Measurements from ENCODE around the gene TEX52.

TEX52 gene

DNA sequence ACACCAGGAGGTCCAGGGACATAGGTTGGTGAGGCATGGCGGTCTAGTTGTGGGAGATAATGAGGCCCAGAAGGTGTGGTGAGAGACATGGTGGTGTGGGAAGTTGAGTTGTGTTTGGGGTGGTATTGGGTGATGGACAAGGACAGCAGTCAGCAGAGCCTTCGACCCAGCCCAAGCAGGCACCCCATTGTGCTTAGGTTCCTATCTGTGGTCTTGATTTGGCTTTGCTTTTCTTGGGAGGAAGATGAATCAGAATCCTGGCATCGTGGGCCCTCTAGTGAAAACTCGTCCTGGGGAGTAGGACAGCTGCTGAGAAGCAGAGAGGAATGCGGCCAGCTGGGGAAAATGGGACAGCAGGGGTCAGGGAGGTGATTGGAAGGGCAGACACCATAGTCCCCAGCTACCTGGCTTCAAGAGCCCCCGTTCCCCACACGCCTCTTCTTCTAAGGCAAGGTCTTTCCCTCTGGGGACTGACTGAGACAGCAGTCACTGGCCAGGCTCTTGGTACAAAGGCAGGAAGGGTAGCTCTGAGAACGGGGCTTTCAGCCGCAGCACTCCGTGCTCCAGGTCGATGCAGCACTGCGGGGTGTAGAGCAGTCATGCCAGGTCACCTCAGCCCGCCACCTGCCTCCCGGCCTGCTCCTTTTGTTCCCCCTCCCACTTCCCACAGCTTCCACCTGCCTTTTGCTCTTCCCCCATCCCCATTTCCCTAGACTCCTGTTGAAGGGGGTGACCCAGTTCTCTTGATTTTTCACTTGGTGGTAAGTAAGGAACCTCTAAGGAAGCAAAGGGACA is 29.9 kb downstream of the TEX52 start:
- Histone ChIP-seq H3K4me1 (no peaks in the 10 kb centered on the region), H3K27ac (no peak overlapping the region), H3K79me2 (no peaks in the 10 kb centered on the region), H3K4me3 (ENCODE audit: low read depth, low read length) (no peak overlapping the region), H3K36me3 (ENCODE audit: control insufficient read depth, insufficient read depth, low read length) (no peaks in the 10 kb centered on the region), H2AFZ (no peak overlapping the region), H3K27me3 (ENCODE audit: control insufficient read depth, insufficient read depth, low read length) (no peaks in the 10 kb centered on the region), H3K9ac (no peak overlapping the region), H3K4me2 (ENCODE audit: low read length) (no peak overlapping the region), H3K9me3 (ENCODE audit: control insufficient read depth, low read length) (no peaks in the 10 kb centered on the region)
- TF ChIP-seq, protein P1, sequence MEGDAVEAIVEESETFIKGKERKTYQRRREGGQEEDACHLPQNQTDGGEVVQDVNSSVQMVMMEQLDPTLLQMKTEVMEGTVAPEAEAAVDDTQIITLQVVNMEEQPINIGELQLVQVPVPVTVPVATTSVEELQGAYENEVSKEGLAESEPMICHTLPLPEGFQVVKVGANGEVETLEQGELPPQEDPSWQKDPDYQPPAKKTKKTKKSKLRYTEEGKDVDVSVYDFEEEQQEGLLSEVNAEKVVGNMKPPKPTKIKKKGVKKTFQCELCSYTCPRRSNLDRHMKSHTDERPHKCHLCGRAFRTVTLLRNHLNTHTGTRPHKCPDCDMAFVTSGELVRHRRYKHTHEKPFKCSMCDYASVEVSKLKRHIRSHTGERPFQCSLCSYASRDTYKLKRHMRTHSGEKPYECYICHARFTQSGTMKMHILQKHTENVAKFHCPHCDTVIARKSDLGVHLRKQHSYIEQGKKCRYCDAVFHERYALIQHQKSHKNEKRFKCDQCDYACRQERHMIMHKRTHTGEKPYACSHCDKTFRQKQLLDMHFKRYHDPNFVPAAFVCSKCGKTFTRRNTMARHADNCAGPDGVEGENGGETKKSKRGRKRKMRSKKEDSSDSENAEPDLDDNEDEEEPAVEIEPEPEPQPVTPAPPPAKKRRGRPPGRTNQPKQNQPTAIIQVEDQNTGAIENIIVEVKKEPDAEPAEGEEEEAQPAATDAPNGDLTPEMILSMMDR (IDR thresholded peaks at IDR 0.05), result no peak

DNA sequence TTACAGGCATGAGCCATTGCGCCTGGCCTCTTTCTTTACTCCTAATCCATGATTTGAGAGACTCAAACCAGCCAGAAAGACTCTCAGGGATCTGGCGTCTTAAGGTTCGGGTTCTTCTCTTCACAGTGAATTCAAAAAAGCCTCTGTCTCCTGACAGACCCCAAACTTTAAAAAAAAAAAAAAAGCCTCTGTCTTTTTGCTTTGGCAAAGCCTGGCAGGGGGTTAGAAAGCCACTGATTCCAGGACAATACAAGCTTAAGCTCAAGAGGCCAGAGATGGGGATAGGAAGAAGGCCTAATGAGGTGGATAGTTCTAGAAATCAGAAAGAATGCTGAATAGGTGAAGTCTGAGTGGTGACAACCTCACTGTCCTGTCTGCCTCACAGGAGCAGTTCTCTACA is 30.8 kb downstream of the TEX52 start:
- Histone ChIP-seq H3K79me2 (no peaks in the 10 kb centered on the region), H3K27me3 (ENCODE audit: control insufficient read depth, insufficient read depth, low read length) (no peaks in the 10 kb centered on the region), H3K4me1 (no peaks in the 10 kb centered on the region), H3K27ac (no peak overlapping the region), H3K4me3 (ENCODE audit: low read depth, low read length) (no peak overlapping the region), H3K9ac (no peak overlapping the region), H3K36me3 (ENCODE audit: control insufficient read depth, insufficient read depth, low read length) (no peaks in the 10 kb centered on the region), H2AFZ (no peak overlapping the region), H3K9me3 (ENCODE audit: control insufficient read depth, low read length) (no peaks in the 10 kb centered on the region), H3K4me2 (ENCODE audit: low read length) (no peak overlapping the region)
- TF ChIP-seq, protein P1 (IDR thresholded peaks at IDR 0.05), result no peak

DNA sequence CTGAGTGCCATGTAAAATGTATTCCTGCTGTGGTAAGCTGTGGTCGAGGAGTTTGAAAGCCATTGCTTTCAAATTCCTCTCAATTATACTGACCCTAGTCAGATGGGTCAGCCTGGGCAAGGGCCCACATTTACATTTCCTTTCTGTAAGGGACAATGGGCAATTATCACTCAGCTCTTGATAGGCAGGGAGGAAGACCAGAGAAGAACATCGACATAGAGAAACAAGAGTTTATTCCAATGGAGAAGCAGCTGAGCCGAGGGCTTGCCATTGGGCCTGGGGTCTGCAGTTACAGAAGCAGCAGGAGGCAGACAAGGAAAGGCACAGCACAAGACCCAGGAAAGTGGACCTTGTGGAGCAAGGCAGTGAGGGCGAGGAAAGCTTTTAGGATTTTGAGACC is 31.7 kb downstream of the TEX52 start:
- H2AFZ ChIP-seq, result no peak overlapping the region
- no peak overlapping the region for H3K27ac ChIP-seq
- H3K79me2 ChIP-seq, result no peaks in the 10 kb centered on the region
- no peak overlapping the region for H3K9ac ChIP-seq
- TF ChIP-seq, protein P1 (IDR thresholded peaks at IDR 0.05), result no peak
- no peaks in the 10 kb centered on the region for H3K4me1 ChIP-seq
- H3K27me3 ChIP-seq (ENCODE audit: control insufficient read depth, insufficient read depth, low read length), result no peaks in the 10 kb centered on the region
- no peaks in the 10 kb centered on the region for H3K9me3 ChIP-seq (ENCODE audit: control insufficient read depth, low read length)
- no peak overlapping the region for H3K4me3 ChIP-seq (ENCODE audit: low read depth, low read length)
- no peak overlapping the region for H3K4me2 ChIP-seq (ENCODE audit: low read length)
- H3K36me3 ChIP-seq (ENCODE audit: control insufficient read depth, insufficient read depth, low read length), result no peaks in the 10 kb centered on the region

DNA sequence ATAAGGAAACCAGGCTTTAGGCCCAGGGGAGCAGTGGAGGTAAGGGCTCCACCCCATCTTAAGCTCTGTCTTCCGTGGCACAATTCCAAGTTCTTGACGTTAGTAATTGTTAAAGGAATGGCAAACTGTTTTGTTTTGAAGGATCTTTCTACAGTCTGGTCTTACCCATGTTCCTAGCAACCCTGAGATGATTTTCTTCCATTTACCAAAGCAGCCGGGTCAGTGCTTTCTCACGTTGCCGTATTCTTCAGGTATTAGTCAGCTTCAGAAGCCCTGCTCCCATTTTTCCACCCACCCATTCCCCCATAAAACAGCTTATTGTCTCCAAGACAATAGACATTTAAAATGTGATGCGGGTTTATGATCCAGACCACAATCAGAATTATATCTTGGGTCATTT is 32.3 kb downstream of the TEX52 start:
- Histone ChIP-seq H3K27me3 (ENCODE audit: control insufficient read depth, insufficient read depth, low read length) (no peaks in the 10 kb centered on the region), H3K36me3 (ENCODE audit: control insufficient read depth, insufficient read depth, low read length) (no peaks in the 10 kb centered on the region), H3K4me3 (ENCODE audit: low read depth, low read length) (no peak overlapping the region), H3K4me1 (no peaks in the 10 kb centered on the region), H3K9ac (no peak overlapping the region), H3K79me2 (peaks cover 3% of the 10 kb centered on the region), H3K9me3 (ENCODE audit: control insufficient read depth, low read length) (no peaks in the 10 kb centered on the region), H3K27ac (no peak overlapping the region), H3K4me2 (ENCODE audit: low read length) (no peak overlapping the region), H2AFZ (no peak overlapping the region)
- TF ChIP-seq, protein P1 (IDR thresholded peaks at IDR 0.05), result no peak

DNA sequence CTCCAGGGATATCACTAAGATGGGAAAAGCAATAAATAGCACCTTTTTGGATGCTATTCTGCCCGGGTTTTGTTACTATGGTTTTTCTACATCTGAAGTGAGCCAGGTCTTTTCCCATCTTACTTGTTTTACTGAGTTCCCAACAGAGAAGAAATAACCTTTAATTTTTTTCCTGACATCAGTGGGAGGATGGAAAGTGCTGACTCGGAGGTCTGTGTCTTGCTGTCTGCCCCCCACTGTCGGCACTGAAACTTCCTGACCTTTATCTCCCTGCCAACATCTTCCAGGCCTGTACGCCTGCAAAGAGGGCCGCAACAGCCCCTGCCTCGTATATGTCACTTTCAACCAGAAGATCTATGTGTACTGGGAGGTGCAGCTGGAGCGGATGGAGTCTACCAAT is 33.4 kb downstream of the TEX52 start:
- no peak overlapping the region for H3K4me2 ChIP-seq (ENCODE audit: low read length)
- no peaks in the 10 kb centered on the region for H3K27me3 ChIP-seq (ENCODE audit: control insufficient read depth, insufficient read depth, low read length)
- peaks cover 3% of the 10 kb centered on the region for H3K79me2 ChIP-seq
- H3K9me3 ChIP-seq (ENCODE audit: control insufficient read depth, low read length), result no peaks in the 10 kb centered on the region
- no peak overlapping the region for H2AFZ ChIP-seq
- no peak overlapping the region for H3K9ac ChIP-seq
- H3K27ac ChIP-seq, result no peak overlapping the region
- no peaks in the 10 kb centered on the region for H3K4me1 ChIP-seq
- H3K4me3 ChIP-seq (ENCODE audit: low read depth, low read length), result no peak overlapping the region
- H3K36me3 ChIP-seq (ENCODE audit: control insufficient read depth, insufficient read depth, low read length), result no peaks in the 10 kb centered on the region
- TF ChIP-seq, protein P1 (IDR thresholded peaks at IDR 0.05), result no peak
